Naive thymus-derived CD8-positive, alpha-beta T cell (primary cell): ENCODE measurements around the gene SRP9. TPM values are rescaled to one million over a fixed set of nuclear protein-coding genes. Genes with fewer than 3 reads are reported as not detected.
"Not testable (repeated sequence)": the region's sequence is repeated elsewhere in the genome, so short reads cannot be mapped to it uniquely, and the experiment has no call there.

ENCODE experiments used
- ATAC-seq, 2 donors: fragments of 150-1000 bp; cut with Tn5 transposase in 1 of 2; sonication (Bioruptor Pico), chemical (Tn5 transposase) in 1 of 2; 1 replicate in 1 of 2; 2 replicates in 1 of 2; pipeline ENCODE4 v1.10.0; 2021; ENCODE audit warnings: mild to moderate bottlenecking in 2 of 2, moderate library complexity in 2 of 2
- POLR2A ChIA-PET: fragments of 350-600 bp; sonication (Branson Sonifier 250); formaldehyde crosslinking; loops from one replicate; lab custom pipeline; 2021; ENCODE audit warnings: antibody characterized with exemption; lab: Charles Lee
- DNase-seq, 10 donors: peaks; one replicate each; pipeline versions ENCODE4 v3.0.0 to v3.0.0-alpha.2; 2020 to 2022
- H3K27ac Mint-ChIP-seq, 10 donors: one replicate each; pipeline ENCODE4 v1.8.0; 2020 to 2022; ENCODE audit warnings: mild to moderate bottlenecking in 10 of 10, mixed read lengths in 10 of 10, moderate library complexity in 4 of 10, inconsistent platforms in 1 of 10
- H3K27me3 Mint-ChIP-seq, 5 donors: one replicate each; pipeline ENCODE4 v1.8.0; 2021 to 2022; ENCODE audit warnings: mixed read lengths in 5 of 5
- H3K36me3 Mint-ChIP-seq, 3 donors: one replicate each; pipeline ENCODE4 v1.8.0; 2020 to 2022; ENCODE audit warnings: mixed read lengths in 3 of 3, mild to moderate bottlenecking in 2 of 3, inconsistent platforms in 1 of 3
- H3K4me1 Mint-ChIP-seq, 4 donors: one replicate each; pipeline ENCODE4 v1.8.0; 2021 to 2022; ENCODE audit warnings: mixed read lengths in 4 of 4
- H3K4me3 Mint-ChIP-seq, 10 donors: one replicate each; pipeline ENCODE4 v1.8.0; 2020 to 2022; ENCODE audit warnings: mild to moderate bottlenecking in 10 of 10, mixed read lengths in 10 of 10, moderate library complexity in 6 of 10, inconsistent platforms in 1 of 10
- H3K9me3 Mint-ChIP-seq, 9 donors: one replicate each; pipeline ENCODE4 v1.8.0; 2020 to 2022; ENCODE audit warnings: mixed read lengths in 9 of 9, mild to moderate bottlenecking in 3 of 9, inconsistent platforms in 1 of 9, moderate library complexity in 1 of 9
- polyA plus RNA-seq, 3 donors: library from polyadenylated mRNA; unstranded; fragments of 300-500 nt; fragmentation: Illumina TruSeq; gene quantifications; one replicate each; pipeline ENCODE4 v1.2.3, GENCODE V29; 2021
- total RNA-seq, 8 experiments: library from RNA in 2 of 8; stranded (reverse) in 2 of 8; gene quantifications; one replicate each; pipeline ENCODE4 v1.2.3 and lab custom pipeline; 2021 to 2026

SRP9 gene
- total and polyA plus RNA-seq, 5 experiments from 2014 or later = 168 to 350 (median 273) TPM

DNA sequence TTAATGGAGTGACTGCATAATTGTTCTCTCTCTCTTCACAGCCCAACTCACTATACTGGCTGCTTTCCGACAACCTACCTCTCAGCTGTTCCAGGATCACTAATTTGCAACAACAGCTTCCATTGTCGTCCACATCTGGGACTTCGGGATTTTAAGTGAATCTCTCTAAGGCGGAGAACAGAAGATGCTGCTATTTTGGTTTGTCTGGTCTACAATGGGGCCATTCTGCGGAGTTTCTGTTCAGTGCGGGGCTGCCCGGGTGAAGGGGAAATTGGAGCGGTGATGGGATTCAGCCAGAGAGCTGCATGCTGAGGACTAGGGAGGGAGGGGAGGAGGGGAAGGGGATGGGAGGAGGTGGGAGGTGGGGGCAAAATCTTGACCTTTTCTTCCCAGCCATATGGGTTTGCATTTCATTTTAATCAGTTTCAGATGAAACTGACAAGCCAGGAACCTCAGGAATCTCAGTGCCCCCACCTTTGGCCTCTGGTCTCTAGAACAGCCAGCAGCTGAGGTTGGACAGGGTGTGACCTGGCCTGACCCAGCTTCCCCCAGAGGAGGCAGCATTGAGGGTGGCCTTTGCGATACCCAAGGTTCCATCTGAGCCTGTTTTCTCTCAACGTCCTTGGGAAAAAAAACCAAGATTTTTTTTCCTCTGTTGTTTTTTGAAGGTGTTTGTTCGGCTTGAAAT is 6.9 kb upstream of the SRP9 start:
- Mint-ChIP-seq H3K4me1 (peaks cover 15 to 34% (median 21%) of the 10 kb centered on the region in 4 donors), H3K27ac (no peak overlapping the region), H3K36me3 (peaks cover 0 to 2% (median 0%) of the 10 kb centered on the region in 3 donors), H3K4me3 (no peak overlapping the region), H3K27me3 (peaks cover 0 to 2% (median 0%) of the 10 kb centered on the region in 5 donors), H3K9me3 (peaks cover 0 to 9% (median 0%) of the 10 kb centered on the region in 9 donors)
- ATAC-seq (no peak), DNase-seq (no peak)
- POLR2A ChIA-PET = interaction anchor here (0.7 to 4.2 kb wide), 2 partner anchors 8 to 18 kb away, joined by 4 to 27 read pairs; partner anchors contain the start of gene SRP9

GRCh38 chr1:225771661-225772322 is 5.8 kb upstream of the SRP9 start:
- POLR2A ChIA-PET = no interaction called here
- Mint-ChIP-seq H3K4me1 (peaks cover 15 to 34% (median 21%) of the 10 kb centered on the region in 4 donors), H3K9me3 (peaks cover 0 to 9% (median 0%) of the 10 kb centered on the region in 9 donors), H3K36me3 (peaks cover 0 to 2% (median 0%) of the 10 kb centered on the region in 3 donors), H3K27me3 (no peaks in the 10 kb centered on the region), H3K27ac (peak overlapping the region in 2 of 10 donors; percentile 41 to 59), H3K4me3 (no peak overlapping the region)
- ATAC-seq = no peak
- DNase-seq = no peak

DNA sequence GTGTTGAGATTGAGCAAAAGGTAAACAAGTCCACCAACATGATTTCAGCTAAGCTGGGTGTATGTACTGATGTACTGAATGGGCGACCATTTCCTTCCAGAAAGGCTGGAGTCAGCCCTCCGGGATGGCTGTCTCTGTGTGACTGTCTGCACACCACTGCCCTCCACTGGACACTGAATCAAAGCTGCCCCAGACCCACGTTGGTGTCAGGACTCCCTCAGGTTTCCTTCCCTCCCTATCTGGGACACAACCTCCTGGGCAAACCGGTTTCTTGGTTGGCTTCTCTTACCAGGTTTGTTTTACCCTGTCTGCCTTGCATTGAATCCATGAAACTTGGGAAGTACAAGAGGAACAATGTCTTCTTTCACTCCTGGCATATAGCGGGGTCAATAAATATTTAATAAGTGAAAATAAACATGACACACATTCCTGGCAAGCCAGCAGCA is 5.3 kb upstream of the SRP9 start:
- Mint-ChIP-seq H3K36me3 (peaks cover 0 to 2% (median 0%) of the 10 kb centered on the region in 3 donors), H3K4me3 (no peak overlapping the region), H3K9me3 (peaks cover 0 to 9% (median 0%) of the 10 kb centered on the region in 9 donors), H3K27ac (peak overlapping the region in 2 of 10 donors; percentile 11 to 41), H3K4me1 (peaks cover 15 to 34% (median 21%) of the 10 kb centered on the region in 4 donors), H3K27me3 (no peaks in the 10 kb centered on the region)
- DNase-seq (no peak), ATAC-seq (no peak)
- POLR2A ChIA-PET = no interaction called here

- H3K9me3 Mint-ChIP-seq = peaks cover 0 to 9% (median 0%) of the 10 kb centered on the region in 9 donors
- H3K27me3 Mint-ChIP-seq = no peaks in the 10 kb centered on the region
- POLR2A ChIA-PET = no interaction called here
- H3K36me3 Mint-ChIP-seq = peaks cover 0 to 2% (median 0%) of the 10 kb centered on the region in 3 donors
- H3K27ac Mint-ChIP-seq = peak overlapping the region in 3 of 10 donors; percentile 14 to 88 (median 39)
- H3K4me3 Mint-ChIP-seq = no peak overlapping the region
- ATAC-seq (no peak), DNase-seq (no peak)
- peaks cover 15 to 34% (median 21%) of the 10 kb centered on the region in 4 donors for H3K4me1 Mint-ChIP-seq
These were observed 4.8 kb upstream of the SRP9 start for GRCh38 chr1:225772848-225773247.

DNA sequence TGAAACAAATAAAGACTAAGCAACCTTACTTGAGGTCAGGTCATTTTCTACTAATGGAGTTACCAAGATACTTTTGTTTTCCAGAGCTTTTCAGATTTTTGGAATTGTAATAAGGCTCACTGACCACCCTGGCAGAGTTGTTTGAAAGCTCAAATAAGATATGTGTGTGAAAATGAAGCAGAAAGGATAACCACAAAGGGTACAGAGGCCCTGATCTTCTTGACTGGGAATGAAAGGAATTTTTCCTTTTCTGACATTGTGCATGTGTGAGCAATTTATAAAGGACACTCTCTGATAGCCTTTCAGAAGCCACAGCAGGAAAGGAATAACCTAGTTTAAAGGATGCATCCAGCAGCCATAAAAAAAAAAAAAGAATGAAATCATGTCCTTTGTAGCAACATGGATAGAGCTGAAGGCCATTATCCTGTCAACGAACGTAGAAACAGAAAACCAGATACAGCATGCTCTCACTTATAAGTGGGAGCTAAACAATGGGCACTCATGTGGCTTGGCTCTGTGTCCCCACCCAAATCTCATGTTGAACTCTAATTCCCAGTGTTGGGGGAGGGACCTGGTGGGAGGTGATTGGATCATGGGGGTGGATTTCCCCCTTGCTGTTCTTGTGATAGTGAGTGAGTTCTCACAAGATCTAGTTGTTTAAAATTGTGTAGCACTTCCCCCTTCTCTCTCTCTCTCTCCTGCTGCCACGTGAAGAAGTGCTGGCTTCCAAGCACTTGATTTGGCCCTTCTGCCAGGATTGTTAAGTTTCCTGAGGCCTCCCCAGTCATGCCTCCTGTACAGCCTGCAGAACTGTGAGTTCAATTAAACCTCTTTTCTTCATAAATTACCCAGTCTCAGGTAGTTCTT is 3.1 kb upstream of the SRP9 start:
- peaks cover 0 to 9% (median 0%) of the 10 kb centered on the region in 9 donors for H3K9me3 Mint-ChIP-seq
- H3K27ac Mint-ChIP-seq = peak overlapping the region in 5 of 10 donors; percentile 18 to 73 (median 52)
- no peak for DNase-seq
- H3K4me1 Mint-ChIP-seq = peaks cover 16 to 41% (median 24%) of the 10 kb centered on the region in 4 donors
- peaks cover 0 to 4% (median 0%) of the 10 kb centered on the region in 3 donors for H3K36me3 Mint-ChIP-seq
- no peak for ATAC-seq
- H3K4me3 Mint-ChIP-seq = peak overlapping the region in 1 of 10 donors; percentile 23
- H3K27me3 Mint-ChIP-seq = no peaks in the 10 kb centered on the region
- POLR2A ChIA-PET = interaction anchor here (0.5 to 0.7 kb wide), 2 partner anchors 36 to 101 kb away, joined by 3 to 4 read pairs; no protein-coding TSS in a partner anchor

DNA sequence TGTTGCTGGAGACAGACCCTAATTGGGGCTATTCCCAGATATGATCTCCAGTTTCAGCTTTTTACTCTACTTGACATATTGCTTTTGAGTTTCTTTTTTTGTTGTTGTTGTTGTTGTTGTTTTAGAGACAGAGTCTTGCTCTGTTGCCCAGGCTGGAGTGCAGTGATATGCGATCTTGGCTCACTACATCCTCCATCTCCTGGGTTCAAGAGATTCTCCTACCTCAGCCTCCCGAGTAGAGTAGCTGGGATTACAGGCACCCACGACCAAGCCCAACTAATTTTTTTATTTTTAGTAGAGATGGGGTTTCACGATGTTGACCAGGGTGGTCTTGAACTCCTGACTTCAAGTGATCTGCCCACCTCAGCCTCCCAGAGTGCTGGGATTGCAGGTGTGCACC is 1.3 kb upstream of the SRP9 start:
- Mint-ChIP-seq H3K27ac (no peak overlapping the region), H3K9me3 (peaks cover 0 to 9% (median 0%) of the 10 kb centered on the region in 9 donors), H3K36me3 (peaks cover 5 to 14% (median 10%) of the 10 kb centered on the region in 3 donors), H3K4me3 (no peak overlapping the region), H3K27me3 (no peaks in the 10 kb centered on the region), H3K4me1 (peaks cover 20 to 54% (median 36%) of the 10 kb centered on the region in 4 donors)
- no peak for ATAC-seq
- POLR2A ChIA-PET = interaction anchor here (1.1 to 2.8 kb wide), 3 partner anchors 79 to 124 kb away, joined by 3 to 15 read pairs (median 3); no protein-coding TSS in a partner anchor
- no peak for DNase-seq

DNA sequence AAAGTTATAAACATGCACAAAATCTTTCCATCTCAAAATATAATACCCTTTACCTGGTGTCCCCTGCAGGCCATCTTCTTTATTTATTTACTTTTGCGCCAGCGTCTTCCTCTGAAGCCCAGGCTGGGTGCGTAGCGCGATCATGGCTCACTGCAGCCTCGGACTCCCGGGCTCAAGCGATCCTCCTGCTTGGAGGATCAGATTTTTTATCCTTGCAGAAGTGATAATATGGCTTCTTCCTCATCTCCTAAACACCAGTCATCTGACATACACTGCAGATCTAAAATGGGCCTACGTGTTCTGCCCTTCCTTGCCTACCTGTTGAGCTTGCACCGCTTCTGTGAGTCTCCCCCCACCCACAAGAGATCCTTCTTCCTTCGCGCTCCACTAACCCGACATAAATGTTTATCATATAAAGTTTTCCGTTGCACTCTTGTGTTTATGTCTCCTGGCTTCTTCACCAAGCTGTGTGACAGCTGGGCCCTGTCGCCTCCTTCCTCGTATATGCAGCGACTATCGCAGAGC is 506 bp upstream of the SRP9 start:
- H3K4me3 Mint-ChIP-seq = no peak overlapping the region
- H3K9me3 Mint-ChIP-seq = peaks cover 0 to 9% (median 0%) of the 10 kb centered on the region in 9 donors
- DNase-seq (no peak), ATAC-seq (peak; percentile 19 to 27)
- no peak overlapping the region for H3K27ac Mint-ChIP-seq
- H3K36me3 Mint-ChIP-seq = peaks cover 5 to 21% (median 10%) of the 10 kb centered on the region in 3 donors
- POLR2A ChIA-PET = interaction anchor here (0.5 to 3.8 kb wide), 48 partner anchors 9 to 351 kb away, joined by 3 to 101 read pairs (median 6); partner anchors contain the start of genes ENAH, EPHX1, H3-3A and LBR
- peaks cover 18 to 55% (median 44%) of the 10 kb centered on the region in 4 donors for H3K4me1 Mint-ChIP-seq
- no peaks in the 10 kb centered on the region for H3K27me3 Mint-ChIP-seq

DNA sequence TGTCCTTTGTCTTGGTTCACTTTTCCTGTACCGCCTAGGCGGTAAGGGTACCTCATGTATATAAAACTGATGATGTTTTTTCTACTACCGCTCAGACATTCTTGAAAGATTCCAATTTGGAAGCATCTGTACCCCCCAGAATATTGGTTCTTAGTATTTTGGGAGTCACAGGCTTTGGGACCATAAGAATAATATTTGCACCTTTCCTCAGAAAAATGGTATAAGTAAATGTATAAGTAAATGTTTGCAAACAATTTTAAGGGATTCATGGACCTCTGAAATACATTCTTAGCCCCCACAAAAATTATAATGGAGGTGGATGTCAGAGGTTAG is 677 bp downstream of the SRP9 start:
- H3K27me3 Mint-ChIP-seq = no peaks in the 10 kb centered on the region
- H3K9me3 Mint-ChIP-seq = peaks cover 0 to 9% (median 0%) of the 10 kb centered on the region in 9 donors
- ATAC-seq (no peak), DNase-seq (no peak)
- H3K36me3 Mint-ChIP-seq = peaks cover 5 to 31% (median 13%) of the 10 kb centered on the region in 3 donors
- H3K27ac Mint-ChIP-seq = no peak overlapping the region
- POLR2A ChIA-PET = interaction anchor here (0.9 to 3.8 kb wide), 39 partner anchors 10 to 875 kb away, joined by 3 to 101 read pairs (median 7); partner anchors contain the start of genes ACBD3, ENAH, EPHX1 and H3-3A
- H3K4me1 Mint-ChIP-seq = peaks cover 20 to 57% (median 49%) of the 10 kb centered on the region in 4 donors
- H3K4me3 Mint-ChIP-seq = no peak overlapping the region

- peaks cover 5 to 38% (median 17%) of the 10 kb centered on the region in 3 donors for H3K36me3 Mint-ChIP-seq
- H3K9me3 Mint-ChIP-seq, ATAC-seq, H3K4me3 Mint-ChIP-seq, DNase-seq, H3K27me3 Mint-ChIP-seq: not testable (repeated sequence)
- peak overlapping the region in 1 of 10 donors; percentile 5 for H3K27ac Mint-ChIP-seq
- POLR2A ChIA-PET = interaction anchor here (0.6 to 3.8 kb wide), 21 partner anchors 11 to 874 kb away, joined by 3 to 101 read pairs (median 14); partner anchors contain the start of genes ENAH, EPHX1, H3-3A and PYCR2
- H3K4me1 Mint-ChIP-seq = peaks cover 23 to 60% (median 51%) of the 10 kb centered on the region in 4 donors
These were observed 1.5 kb downstream of the SRP9 start for GRCh38 chr1:225779165-225779564.

DNA sequence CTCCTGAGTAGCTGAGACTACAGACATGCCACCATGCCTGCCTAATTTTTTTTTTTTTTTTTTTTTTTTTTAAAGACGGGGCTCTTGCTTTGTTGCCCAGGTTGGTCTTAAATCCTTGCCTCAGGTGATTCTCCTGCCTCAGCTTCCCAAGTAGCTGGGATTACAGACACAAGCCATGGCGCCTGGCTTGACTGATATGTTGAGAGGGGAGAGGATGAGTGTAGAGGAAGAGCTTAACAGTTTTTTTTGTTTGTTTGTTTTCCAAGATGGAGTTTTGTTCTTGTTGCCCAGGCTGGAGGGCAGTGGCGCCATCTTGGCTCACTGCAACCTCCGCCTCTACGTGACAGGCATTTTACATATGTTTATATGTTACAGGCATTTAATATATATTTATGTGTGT is 2.5 kb downstream of the SRP9 start:
- peaks cover 17 to 52% (median 45%) of the 10 kb centered on the region in 4 donors for H3K4me1 Mint-ChIP-seq
- DNase-seq = no peak

DNA sequence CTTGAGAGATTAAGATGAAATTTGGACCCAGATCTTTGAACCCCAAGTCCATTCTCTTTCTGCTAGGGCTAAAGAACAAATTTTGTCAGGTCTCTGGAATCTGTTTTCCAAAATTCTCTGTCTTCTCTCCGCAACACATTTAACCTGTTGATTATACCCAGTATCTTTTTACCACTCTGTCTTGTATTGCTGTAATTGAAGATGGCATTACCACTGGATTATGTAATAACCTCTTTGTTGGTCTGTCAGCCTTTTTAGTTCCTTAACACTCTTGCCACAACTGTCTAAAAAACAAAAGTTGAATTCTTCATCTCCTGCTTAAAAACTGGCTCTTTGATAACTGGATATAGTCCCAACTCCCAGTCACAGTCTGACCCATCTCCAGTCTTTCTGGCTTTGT is 3.0 kb downstream of the SRP9 start:
- H3K36me3 Mint-ChIP-seq = peaks cover 5 to 53% (median 15%) of the 10 kb centered on the region in 3 donors
- peaks cover 17 to 52% (median 45%) of the 10 kb centered on the region in 4 donors for H3K4me1 Mint-ChIP-seq
- no peaks in the 10 kb centered on the region for H3K27me3 Mint-ChIP-seq
- H3K4me3 Mint-ChIP-seq = peak overlapping the region in 8 of 10 donors; percentile 48 to 83 (median 69)
- ATAC-seq (no peak), DNase-seq (no peak)
- POLR2A ChIA-PET = interaction anchor here (0.6 to 3.8 kb wide), 7 partner anchors 12 to 224 kb away, joined by 3 to 27 read pairs (median 3); partner anchors contain the start of genes EPHX1 and TMEM63A
- peak overlapping the region; percentile 6 to 88 (median 76) for H3K27ac Mint-ChIP-seq
- no peaks in the 10 kb centered on the region for H3K9me3 Mint-ChIP-seq

More for the DNA sequence above, 2.5 kb downstream of the SRP9 start:
- Mint-ChIP-seq H3K9me3 (peaks cover 0 to 2% (median 0%) of the 10 kb centered on the region in 9 donors), H3K27me3 (no peaks in the 10 kb centered on the region), H3K36me3 (peaks cover 5 to 48% (median 15%) of the 10 kb centered on the region in 3 donors), H3K27ac (peak overlapping the region in 8 of 10 donors; percentile 36 to 82 (median 72)), H3K4me3 (peak overlapping the region in 8 of 10 donors; percentile 50 to 79 (median 62))
- POLR2A ChIA-PET = interaction anchor here (0.6 to 3.8 kb wide), 13 partner anchors 10 to 224 kb away, joined by 3 to 43 read pairs (median 6); partner anchors contain the start of genes EPHX1, PYCR2 and TMEM63A
- no peak for ATAC-seq
